ENCODE results near the gene GPR42. TPM values are rescaled to one million over a fixed set of nuclear protein-coding genes. Genes with fewer than 3 reads are reported as not detected.

Gene GPR42
- total and polyA plus RNA-seq, 2 donors from 2014 or later = not detected

GRCh38 chr19:35379992-35380391, 9.1 kb downstream of the GPR42 start:
- intact Hi-C loops (cut with DNase I) = no loop called here
- no peak for DNase-seq
- Histone ChIP-seq H3K27me3 (ENCODE audit: control insufficient read depth, insufficient read depth, low read length) (no peaks in the 10 kb centered on the region), H3K9ac (ENCODE audit: low read length in 3 of 3) (no peak overlapping the region), H3K4me3 (ENCODE audit: low read length in 3 of 3) (no peak overlapping the region), H3K9me3 (ENCODE audit: control insufficient read depth in 2 of 3, insufficient read depth in 1 of 3, low read length in 3 of 3) (no peaks in the 10 kb centered on the region), H3K27ac (ENCODE audit: low read depth in 2 of 2, low read length in 2 of 2) (no peak overlapping the region), H3K36me3 (ENCODE audit: control insufficient read depth in 2 of 3, insufficient read depth in 3 of 3, low read length in 3 of 3) (no peaks in the 10 kb centered on the region), H3K4me1 (ENCODE audit: control insufficient read depth in 2 of 3, insufficient read depth in 2 of 3, low read depth in 1 of 3, low read length in 3 of 3) (no peaks in the 10 kb centered on the region)
- TF ChIP-seq CTCF (IDR thresholded peaks at IDR 0.05; ENCODE audit: borderline replicate concordance, extremely low read depth, insufficient read depth) = no peak
- no peak for FAIRE-seq

GRCh38 chr19:35380450-35381124, 9.7 kb downstream of the GPR42 start:
- Histone ChIP-seq H3K36me3 (ENCODE audit: control insufficient read depth in 2 of 3, insufficient read depth in 3 of 3, low read length in 3 of 3) (no peaks in the 10 kb centered on the region), H3K9ac (ENCODE audit: low read length in 3 of 3) (no peak overlapping the region), H3K4me3 (ENCODE audit: low read length in 3 of 3) (no peak overlapping the region), H3K27ac (ENCODE audit: low read depth in 2 of 2, low read length in 2 of 2) (no peak overlapping the region), H3K9me3 (ENCODE audit: control insufficient read depth in 2 of 3, insufficient read depth in 1 of 3, low read length in 3 of 3) (no peaks in the 10 kb centered on the region), H3K27me3 (ENCODE audit: control insufficient read depth, insufficient read depth, low read length) (no peaks in the 10 kb centered on the region), H3K4me1 (ENCODE audit: control insufficient read depth in 2 of 3, insufficient read depth in 2 of 3, low read depth in 1 of 3, low read length in 3 of 3) (no peaks in the 10 kb centered on the region)
- no peak for TF ChIP-seq CTCF (IDR thresholded peaks at IDR 0.05; ENCODE audit: borderline replicate concordance, extremely low read depth, insufficient read depth)
- FAIRE-seq (no peak), DNase-seq (no peak)
- intact Hi-C loops (cut with DNase I) = no loop called here

GRCh38 chr19:35381318-35381717, 10.4 kb downstream of the GPR42 start:
- intact Hi-C loops (cut with DNase I) = no loop called here
- no peaks in the 10 kb centered on the region for H3K27me3 ChIP-seq (ENCODE audit: control insufficient read depth, insufficient read depth, low read length)
- no peak overlapping the region for H3K9ac ChIP-seq (ENCODE audit: low read length in 3 of 3)
- no peaks in the 10 kb centered on the region for H3K36me3 ChIP-seq (ENCODE audit: control insufficient read depth in 2 of 3, insufficient read depth in 3 of 3, low read length in 3 of 3)
- no peak for TF ChIP-seq CTCF (IDR thresholded peaks at IDR 0.05; ENCODE audit: borderline replicate concordance, extremely low read depth, insufficient read depth)
- no peak overlapping the region for H3K27ac ChIP-seq (ENCODE audit: low read depth in 2 of 2, low read length in 2 of 2)
- FAIRE-seq (no peak), DNase-seq (no peak)
- no peak overlapping the region for H3K4me3 ChIP-seq (ENCODE audit: low read length in 3 of 3)
- no peaks in the 10 kb centered on the region for H3K9me3 ChIP-seq (ENCODE audit: control insufficient read depth in 2 of 3, insufficient read depth in 1 of 3, low read length in 3 of 3)
- H3K4me1 ChIP-seq (ENCODE audit: control insufficient read depth in 2 of 3, insufficient read depth in 2 of 3, low read depth in 1 of 3, low read length in 3 of 3) = no peaks in the 10 kb centered on the region

GRCh38 chr19:35381926-35382325, 11.1 kb downstream of the GPR42 start:
- intact Hi-C loops (cut with DNase I) = no loop called here
- no peak for FAIRE-seq
- Histone ChIP-seq H3K9ac (ENCODE audit: low read length in 3 of 3) (no peak overlapping the region), H3K27me3 (ENCODE audit: control insufficient read depth, insufficient read depth, low read length) (no peaks in the 10 kb centered on the region), H3K4me1 (ENCODE audit: control insufficient read depth in 2 of 3, insufficient read depth in 2 of 3, low read depth in 1 of 3, low read length in 3 of 3) (no peaks in the 10 kb centered on the region), H3K27ac (ENCODE audit: low read depth in 2 of 2, low read length in 2 of 2) (no peak overlapping the region), H3K36me3 (ENCODE audit: control insufficient read depth in 2 of 3, insufficient read depth in 3 of 3, low read length in 3 of 3) (no peaks in the 10 kb centered on the region), H3K4me3 (ENCODE audit: low read length in 3 of 3) (no peak overlapping the region), H3K9me3 (ENCODE audit: control insufficient read depth in 2 of 3, insufficient read depth in 1 of 3, low read length in 3 of 3) (no peaks in the 10 kb centered on the region)
- no peak for DNase-seq
- no peak for TF ChIP-seq CTCF (IDR thresholded peaks at IDR 0.05; ENCODE audit: borderline replicate concordance, extremely low read depth, insufficient read depth)

All from kidney (tissue), 14 donors.